ENCODE measurements around the gene TBC1D9. TPM values are rescaled to one million over a fixed set of nuclear protein-coding genes. Genes with fewer than 3 reads are reported as not detected.

Gene TBC1D9
- total RNA-seq, 6 experiments from 2014 or later = 6.6 to 17.9 (median 9.4) TPM

- no peak for DNase-seq
- no peak for TF ChIP-seq POLR2A (IDR thresholded peaks at IDR 0.05)
- no peak for TF ChIP-seq CTCF (IDR thresholded peaks at IDR 0.05)
- no peaks in the 10 kb centered on the region for H3K36me3 ChIP-seq
- intact Hi-C loops (cut with DNase I) = no loop called here
- no peak for ATAC-seq
- H3K4me3 ChIP-seq = no peak overlapping the region
- 80% methylated on average over 5 of the region's 6 CpGs for WGBS (ENCODE audit: insufficient coverage, low coverage, low lambda C conversion rate, missing lambda C conversion rate)
- H3K27me3 ChIP-seq = no peaks in the 10 kb centered on the region
- no peaks in the 10 kb centered on the region for H3K9me3 ChIP-seq
- H3K27ac ChIP-seq = no peak overlapping the region
- no peaks in the 10 kb centered on the region for H3K4me1 ChIP-seq
These were observed 67.2 kb downstream of the TBC1D9 start for GRCh38 chr4:140688711-140689598.

GRCh38 chr4:140686796-140687195 is 69.4 kb downstream of the TBC1D9 start:
- H3K9me3 ChIP-seq = no peaks in the 10 kb centered on the region
- DNase-seq = no peak
- intact Hi-C loops (cut with DNase I) = no loop called here
- H3K27me3 ChIP-seq = no peaks in the 10 kb centered on the region
- H3K4me3 ChIP-seq = no peak overlapping the region
- H3K36me3 ChIP-seq = no peaks in the 10 kb centered on the region
- no peak overlapping the region for H3K27ac ChIP-seq
- no peaks in the 10 kb centered on the region for H3K4me1 ChIP-seq
- no peak for ATAC-seq
- TF ChIP-seq POLR2A (IDR thresholded peaks at IDR 0.05) (no peak), CTCF (IDR thresholded peaks at IDR 0.05) (no peak)

GRCh38 chr4:140684314-140684713 is 71.9 kb downstream of the TBC1D9 start:
- Histone ChIP-seq H3K9me3 (no peaks in the 10 kb centered on the region), H3K27ac (no peak overlapping the region), H3K36me3 (no peaks in the 10 kb centered on the region), H3K27me3 (no peaks in the 10 kb centered on the region), H3K4me3 (no peak overlapping the region), H3K4me1 (no peaks in the 10 kb centered on the region)
- intact Hi-C loops (cut with DNase I) = no loop called here
- ATAC-seq = no peak
- no peak for DNase-seq
- TF ChIP-seq CTCF (IDR thresholded peaks at IDR 0.05) (no peak), POLR2A (IDR thresholded peaks at IDR 0.05) (no peak)

- Histone ChIP-seq H3K27ac (no peak overlapping the region), H3K4me1 (no peaks in the 10 kb centered on the region), H3K4me3 (no peak overlapping the region), H3K27me3 (no peaks in the 10 kb centered on the region), H3K9me3 (no peaks in the 10 kb centered on the region), H3K36me3 (peaks cover 0 to 11% (median 0%) of the 10 kb centered on the region in 4 donors)
- intact Hi-C loops (cut with DNase I) = no loop called here
- TF ChIP-seq POLR2A (IDR thresholded peaks at IDR 0.05) (no peak), CTCF (IDR thresholded peaks at IDR 0.05) (no peak)
- WGBS (ENCODE audit: insufficient coverage, low coverage, low lambda C conversion rate, missing lambda C conversion rate) = 88% methylated on average over 3 of the region's 3 CpGs
- ATAC-seq (no peak), DNase-seq (no peak)
These were observed 75.0 kb downstream of the TBC1D9 start for GRCh38 chr4:140681201-140681600.

All from right lobe of liver (tissue), 6 donors.